Fibroblast of peridontal ligament (primary cell): ENCODE data around the gene TFAP2E.
A peak's percentile ranks its signal among the peaks of the same experiment; 100 is the strongest.

Source experiments
- DNase-seq: peaks from one replicate; pipeline ENCODE4 v3.0.0-alpha.2; 2010; ENCODE audit errors: extremely low read depth

The TFAP2E gene

GRCh38 chr1:35557118-35557610 is 15.9 kb upstream of the TFAP2E start, which contains the start of gene KIAA0319L:
Gene KIAA0319L (minus strand): TSS chr1:35557403. CDS start chr1:35554491, 2,912 bp downstream.
- no peak for DNase-seq

- peak; percentile 94 for DNase-seq
Observed at GRCh38 chr1:35557611-35558373, 15.3 kb upstream of the TFAP2E start, which contains the start of gene NCDN. Gene NCDN (plus strand): TSS chr1:35557799. CDS start chr1:35558191, 392 bp downstream.

- no peak for DNase-seq
Observed at GRCh38 chr1:35558374-35559316, 14.5 kb upstream of the TFAP2E start.

- no peak for DNase-seq
Observed at GRCh38 chr1:35559317-35559944, 13.7 kb upstream of the TFAP2E start.

- DNase-seq: no peak
Observed at GRCh38 chr1:35560256-35561225, 12.6 kb upstream of the TFAP2E start.

- DNase-seq: no peak
Observed at GRCh38 chr1:35561297-35561971, 11.7 kb upstream of the TFAP2E start.

- no peak for DNase-seq
Observed at GRCh38 chr1:35561972-35562680, 11.0 kb upstream of the TFAP2E start.

- no peak for DNase-seq
Observed at GRCh38 chr1:35563166-35563565, 9.9 kb upstream of the TFAP2E start.

GRCh38 chr1:35564037-35564883 is 8.9 kb upstream of the TFAP2E start:
- peak; percentile 82 for DNase-seq

GRCh38 chr1:35564884-35565741 is 8.0 kb upstream of the TFAP2E start:
- no peak for DNase-seq

- DNase-seq: no peak
Observed at GRCh38 chr1:35565742-35566133, 7.4 kb upstream of the TFAP2E start.

- peak; percentile 5 for DNase-seq
Observed at GRCh38 chr1:35567947-35568558, 5.1 kb upstream of the TFAP2E start.

GRCh38 chr1:35568975-35569395 is 4.1 kb upstream of the TFAP2E start:
- DNase-seq: peak; percentile 75

GRCh38 chr1:35569936-35570335 is 3.2 kb upstream of the TFAP2E start:
- DNase-seq: peak; percentile 12

- no peak for DNase-seq
Observed at GRCh38 chr1:35570589-35571137, 2.5 kb upstream of the TFAP2E start.

- no peak for DNase-seq
Observed at GRCh38 chr1:35571263-35571662, 1.9 kb upstream of the TFAP2E start.

GRCh38 chr1:35572296-35572695 is 818 bp upstream of the TFAP2E start:
- peak; percentile 10 for DNase-seq
